ENCODE measurements around the gene EGFLAM. TPM values are rescaled to one million over a fixed set of nuclear protein-coding genes. Genes with fewer than 3 reads are reported as not detected.
A peak's percentile ranks its signal among the peaks of the same experiment; 100 is the strongest.

EGFLAM gene
- total and polyA plus RNA-seq, 2 donors (not counting 1 experiment from before 2014, with no cell fraction given) = 0.33 to 20.0 TPM

DNA sequence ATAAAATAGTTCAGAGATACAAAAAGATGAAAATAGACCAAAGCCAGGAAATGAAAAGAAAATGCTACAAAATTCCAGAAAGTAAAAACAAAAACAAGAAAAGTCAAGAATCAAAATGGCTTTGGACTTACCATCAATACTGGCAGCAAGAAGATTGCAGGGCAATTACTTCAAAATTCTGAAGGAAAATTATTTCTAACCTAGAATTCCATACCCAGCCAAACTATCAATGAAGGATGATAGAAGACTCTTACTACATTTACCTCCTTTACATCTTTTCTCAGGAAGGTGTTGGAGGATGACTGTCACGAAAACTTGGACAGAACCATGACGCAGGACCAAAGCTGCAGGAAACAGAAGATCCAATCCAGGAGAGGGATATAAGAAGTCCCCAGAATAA is 46.8 kb downstream of the EGFLAM start:
- Histone ChIP-seq H2AFZ (ENCODE audit: low read length) (no peak overlapping the region), H3K9ac (ENCODE audit: insufficient read depth, low read length) (no peak overlapping the region), H3K4me1 (ENCODE audit: control insufficient read depth, extremely low read depth, insufficient read depth, low read length) (no peaks in the 10 kb centered on the region), H3K79me2 (ENCODE audit: control insufficient read depth, insufficient read depth, low read length) (no peaks in the 10 kb centered on the region), H3K9me3 (ENCODE audit: control insufficient read depth, insufficient read depth, low read depth, low read length) (no peaks in the 10 kb centered on the region), H3K27me3 (ENCODE audit: control insufficient read depth, insufficient read depth, low read length) (no peaks in the 10 kb centered on the region), H3K36me3 (ENCODE audit: control insufficient read depth, insufficient read depth, low read length) (no peaks in the 10 kb centered on the region), H4K20me1 (ENCODE audit: control insufficient read depth, extremely low read depth, insufficient read depth, low read length) (no peaks in the 10 kb centered on the region), H3K4me2 (ENCODE audit: extremely low read depth, insufficient read depth, low read length) (no peak overlapping the region), H3K27ac (ENCODE audit: insufficient read depth, low read length) (no peak overlapping the region), H3K4me3 (replicated peaks in 1 of 4; ENCODE audit: control extremely low read depth in 1 of 4, insufficient read depth in 1 of 4, low read depth in 3 of 4, low read length in 4 of 4) (no peak overlapping the region)
- TF ChIP-seq EZH2 (IDR thresholded peaks at IDR 0.05; ENCODE audit: low read length, missing control alignments) = no peak
- TF ChIP-seq CTCF (conservative IDR thresholded peaks at IDR 0.05 in 1 of 2, IDR thresholded peaks at IDR 0.05 in 1 of 2; ENCODE audit: low read depth in 1 of 2, low read length in 2 of 2) = no peak
- no peak for DNase-seq (ENCODE audit: low read depth in 2 of 2)

GRCh38 chr5:38307845-38308244 is 49.5 kb downstream of the EGFLAM start:
- no peak overlapping the region for H3K9ac ChIP-seq (ENCODE audit: insufficient read depth, low read length)
- no peaks in the 10 kb centered on the region for H3K36me3 ChIP-seq (ENCODE audit: control insufficient read depth, insufficient read depth, low read length)
- H3K79me2 ChIP-seq (ENCODE audit: control insufficient read depth, insufficient read depth, low read length) = no peaks in the 10 kb centered on the region
- TF ChIP-seq CTCF (conservative IDR thresholded peaks at IDR 0.05 in 1 of 2, IDR thresholded peaks at IDR 0.05 in 1 of 2; ENCODE audit: low read depth in 1 of 2, low read length in 2 of 2) = no peak
- no peak for TF ChIP-seq EZH2 (IDR thresholded peaks at IDR 0.05; ENCODE audit: low read length, missing control alignments)
- no peaks in the 10 kb centered on the region for H3K4me1 ChIP-seq (ENCODE audit: control insufficient read depth, extremely low read depth, insufficient read depth, low read length)
- H3K9me3 ChIP-seq (ENCODE audit: control insufficient read depth, insufficient read depth, low read depth, low read length) = no peaks in the 10 kb centered on the region
- no peaks in the 10 kb centered on the region for H3K27me3 ChIP-seq (ENCODE audit: control insufficient read depth, insufficient read depth, low read length)
- H4K20me1 ChIP-seq (ENCODE audit: control insufficient read depth, extremely low read depth, insufficient read depth, low read length) = no peaks in the 10 kb centered on the region
- no peak overlapping the region for H3K4me2 ChIP-seq (ENCODE audit: extremely low read depth, insufficient read depth, low read length)
- no peak for DNase-seq (ENCODE audit: low read depth in 2 of 2)
- no peak overlapping the region for H3K4me3 ChIP-seq (replicated peaks in 1 of 4; ENCODE audit: control extremely low read depth in 1 of 4, insufficient read depth in 1 of 4, low read depth in 3 of 4, low read length in 4 of 4)
- H3K27ac ChIP-seq (ENCODE audit: insufficient read depth, low read length) = no peak overlapping the region
- H2AFZ ChIP-seq (ENCODE audit: low read length) = no peak overlapping the region

- no peaks in the 10 kb centered on the region for H3K4me1 ChIP-seq (ENCODE audit: control insufficient read depth, extremely low read depth, insufficient read depth, low read length)
- H3K9ac ChIP-seq (ENCODE audit: insufficient read depth, low read length) = no peak overlapping the region
- no peaks in the 10 kb centered on the region for H3K27me3 ChIP-seq (ENCODE audit: control insufficient read depth, insufficient read depth, low read length)
- H3K4me2 ChIP-seq (ENCODE audit: extremely low read depth, insufficient read depth, low read length) = no peak overlapping the region
- H4K20me1 ChIP-seq (ENCODE audit: control insufficient read depth, extremely low read depth, insufficient read depth, low read length) = no peaks in the 10 kb centered on the region
- H3K9me3 ChIP-seq (ENCODE audit: control insufficient read depth, insufficient read depth, low read depth, low read length) = no peaks in the 10 kb centered on the region
- no peak overlapping the region for H3K27ac ChIP-seq (ENCODE audit: insufficient read depth, low read length)
- H3K79me2 ChIP-seq (ENCODE audit: control insufficient read depth, insufficient read depth, low read length) = no peaks in the 10 kb centered on the region
- no peak for TF ChIP-seq CTCF (conservative IDR thresholded peaks at IDR 0.05 in 1 of 2, IDR thresholded peaks at IDR 0.05 in 1 of 2; ENCODE audit: low read depth in 1 of 2, low read length in 2 of 2)
- no peak for TF ChIP-seq EZH2 (IDR thresholded peaks at IDR 0.05; ENCODE audit: low read length, missing control alignments)
- H3K4me3 ChIP-seq (replicated peaks in 1 of 4; ENCODE audit: control extremely low read depth in 1 of 4, insufficient read depth in 1 of 4, low read depth in 3 of 4, low read length in 4 of 4) = no peak overlapping the region
- DNase-seq (ENCODE audit: low read depth in 2 of 2) = peak in 1 of 2 donors; percentile 55
- no peak overlapping the region for H2AFZ ChIP-seq (ENCODE audit: low read length)
- H3K36me3 ChIP-seq (ENCODE audit: control insufficient read depth, insufficient read depth, low read length) = no peaks in the 10 kb centered on the region
Observed at GRCh38 chr5:38316544-38317224, 58.3 kb downstream of the EGFLAM start.

Measured in fibroblast of lung (primary cell).